ENCODE results near the gene HIRIP3. TPM values are rescaled to one million over a fixed set of nuclear protein-coding genes. Genes with fewer than 3 reads are reported as not detected.
A peak's percentile ranks its signal among the peaks of the same experiment; 100 is the strongest.

The HIRIP3 gene
- total and polyA plus RNA-seq, 2 experiments from 2014 or later: 10.4 to 18.5 TPM

GRCh38 chr16:30031477-30031918 is 36.1 kb upstream of the HIRIP3 start:
- peaks cover 39% of the 10 kb centered on the region for H3K4me1 Mint-ChIP-seq

More at GRCh38 chr16:30031477-30031918, 36.1 kb upstream of the HIRIP3 start:
- peaks cover 24% of the 10 kb centered on the region for H3K4me1 ChIP-seq (ENCODE audit: insufficient read depth)
- Mint-ChIP-seq H3K4me3 (peak overlapping the region; percentile 83), H3K27ac (no peak overlapping the region), H3K27me3 (ENCODE audit: insufficient read depth, low read depth, poor library complexity) (peaks cover 20% of the 10 kb centered on the region), H3K9me3 (peaks cover 1% of the 10 kb centered on the region; the same call in 1 of the 3 replicates), H3K36me3 (ENCODE audit: low read depth) (no peaks in the 10 kb centered on the region; the same call in 1 of the 3 replicates)
- DNase-seq (ENCODE audit: low spot score) (no peak), ATAC-seq (peak; percentile 6)
- TF ChIP-seq JUNB (IDR thresholded peaks at IDR 0.05; ENCODE audit: unreplicated experiment) (no peak), POLR2AphosphoS5 (IDR thresholded peaks at IDR 0.05; ENCODE audit: low read depth) (no peak), REST (IDR thresholded peaks at IDR 0.05; ENCODE audit: unreplicated experiment) (no peak), CREB1 (CRISPR knock-in tag; IDR thresholded peaks at IDR 0.05; ENCODE audit: low read depth) (no peak), CTCF (conservative IDR thresholded peaks at IDR 0.05; ENCODE audit: low read depth in 2 of 2) (no peak), NANOG (IDR thresholded peaks at IDR 0.05; ENCODE audit: borderline replicate concordance) (no peak), ETS1 (IDR thresholded peaks at IDR 0.05) (no peak), EZH2 (IDR thresholded peaks at IDR 0.05; ENCODE audit: low read depth, unreplicated experiment) (no peak), STAT1 (IDR thresholded peaks at IDR 0.05; ENCODE audit: unreplicated experiment) (no peak), ZNF462 (CRISPR knock-in tag; IDR thresholded peaks at IDR 0.05) (no peak), ZNF331 (CRISPR knock-in tag; IDR thresholded peaks at IDR 0.05; ENCODE audit: low read depth) (no peak), EZH2phosphoT487 (IDR thresholded peaks at IDR 0.05; ENCODE audit: unreplicated experiment) (no peak), ZNF114 (CRISPR knock-in tag; IDR thresholded peaks at IDR 0.05) (no peak)
- no peaks in the 10 kb centered on the region; the same call in 1 of the 2 replicates for H4K20me1 ChIP-seq (replicated peaks; ENCODE audit: insufficient read depth)
- H3F3A ChIP-seq (replicated peaks; ENCODE audit: low read depth): 0 out of 2 replicates have a peak, but pooled peaks cover 3% of the 10 kb centered on the region
- peak overlapping the region; percentile 95 for H3K4me2 ChIP-seq
- peaks cover 10% of the 10 kb centered on the region; the same call in 1 of the 2 replicates for H3K27me3 ChIP-seq (ENCODE audit: insufficient read depth)
- H3K36me3 ChIP-seq (ENCODE audit: insufficient read depth): no peaks in the 10 kb centered on the region
- H3K79me2 ChIP-seq (replicated peaks; ENCODE audit: insufficient read depth): no peaks in the 10 kb centered on the region
- H3K27ac ChIP-seq (ENCODE audit: low read depth): no peak overlapping the region
- H3K4me3 ChIP-seq: peak overlapping the region; percentile 83
- no peaks in the 10 kb centered on the region for H3K9me2 ChIP-seq (ENCODE audit: insufficient read depth)
- peak overlapping the region; percentile 90 for H2AFZ ChIP-seq

Data from GM23338 (cell line).